ENCODE data around the gene FAM240A. TPM values are rescaled to one million over a fixed set of nuclear protein-coding genes. Genes with fewer than 3 reads are reported as not detected.

The FAM240A gene
- total and polyA plus RNA-seq, 2 donors (not counting 3 experiments of a cell fraction or from before 2014, with no cell fraction given) = not detected

DNA sequence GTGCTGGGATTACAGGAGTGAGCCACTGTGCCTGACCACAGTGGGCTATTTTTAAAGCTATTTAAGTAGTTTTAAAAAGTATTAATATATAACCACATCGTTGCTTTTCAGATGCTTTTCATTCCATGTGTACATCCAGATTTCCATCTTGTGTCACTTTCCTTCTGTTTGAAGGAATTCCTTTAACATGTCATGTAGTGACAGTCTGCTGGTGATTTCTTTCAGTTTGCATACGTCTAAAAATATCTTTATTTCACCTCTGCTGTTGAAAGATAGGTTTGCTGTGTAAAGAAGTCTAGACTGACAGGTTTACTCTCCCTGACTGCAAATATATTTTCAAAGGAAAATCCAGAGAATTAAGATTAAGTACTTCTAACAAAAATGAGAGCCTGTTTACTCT is 12.2 kb downstream of the FAM240A start:
- Histone ChIP-seq H2AFZ (ENCODE audit: low read depth, low read length) (no peak overlapping the region), H3K27me3 (ENCODE audit: control insufficient read depth in 2 of 2, insufficient read depth in 2 of 2, low read length in 2 of 2) (peaks cover 9 to 15% of the 10 kb centered on the region in 2 experiments), H3K4me1 (ENCODE audit: control insufficient read depth, extremely low read depth, insufficient read depth, low read length) (peaks cover 1% of the 10 kb centered on the region), H3K9me3 (replicated peaks; ENCODE audit: control insufficient read depth, insufficient read depth, low read length) (no peaks in the 10 kb centered on the region), H3K36me3 (ENCODE audit: control insufficient read depth in 2 of 2, extremely low read depth in 1 of 2, insufficient read depth in 2 of 2, low read length in 2 of 2) (no peaks in the 10 kb centered on the region), H4K20me1 (replicated peaks; ENCODE audit: control insufficient read depth, extremely low read depth, insufficient read depth, low read length) (no peaks in the 10 kb centered on the region), H3K27ac (ENCODE audit: insufficient read depth, low read depth, low read length) (no peak overlapping the region), H3K4me2 (ENCODE audit: insufficient read depth, low read length) (no peak overlapping the region), H3K9me1 (replicated peaks; ENCODE audit: control insufficient read depth, extremely low read depth, insufficient read depth, low read length) (no peaks in the 10 kb centered on the region), H3K79me2 (ENCODE audit: control insufficient read depth, insufficient read depth, low read length) (no peaks in the 10 kb centered on the region), H3K9ac (replicated peaks; ENCODE audit: extremely low read depth, insufficient read depth, low read length) (no peak overlapping the region), H3K4me3 (replicated peaks in 1 of 3; ENCODE audit: insufficient read depth in 1 of 3, low read depth in 1 of 3, low read length in 3 of 3) (no peak overlapping the region)
- FAIRE-seq (no peak), DNase-seq (ENCODE audit: low read depth, low spot score) (no peak)
- TF ChIP-seq POLR2A (IDR thresholded peaks at IDR 0.05; ENCODE audit: low read depth, low read length) = no peak
- dilution Hi-C loops (cut with MboI; ENCODE audit: extremely low pct_ligation_motif_present, low sequenced_read_pairs) = no loop called here
- ChIA-PET CTCF (interaction anchor here (2.2 kb wide), 1 partner anchor 136 kb away, joined by 15 read pairs; no protein-coding TSS in a partner anchor), POLR2A (no interaction called here)
- BruUV-seq (replicated peaks) = no TSS peak
- intact Hi-C loops (cut with micrococcal nuclease) = no loop called here

DNA sequence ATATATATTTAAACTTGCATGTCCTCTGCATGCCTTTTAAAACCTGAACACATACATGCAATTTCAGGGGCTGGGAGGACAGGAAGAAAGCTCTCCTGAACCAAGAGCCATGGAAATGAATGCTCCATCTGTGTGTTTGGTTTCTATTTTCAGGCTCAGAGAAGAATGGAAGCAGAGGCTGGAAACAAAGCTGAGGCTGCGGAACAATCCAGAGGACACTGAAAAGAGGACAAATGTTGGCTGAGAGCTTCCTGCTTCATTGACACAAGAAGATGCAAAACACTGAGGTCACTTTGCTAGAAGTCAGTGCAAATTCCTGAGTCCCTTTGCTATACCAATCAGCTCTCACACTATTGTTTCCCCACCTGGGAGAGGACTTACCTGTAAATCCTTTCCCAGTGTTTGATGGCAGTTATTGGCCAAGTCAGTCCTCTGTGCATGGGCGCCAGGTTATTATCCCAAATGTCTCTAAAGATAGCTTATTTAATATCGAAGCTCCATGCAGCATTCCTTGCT is 12.7 kb downstream of the FAM240A start:
- Histone ChIP-seq H3K27me3 (ENCODE audit: control insufficient read depth in 2 of 2, insufficient read depth in 2 of 2, low read length in 2 of 2) (peaks cover 6 to 15% of the 10 kb centered on the region in 2 experiments), H3K27ac (ENCODE audit: insufficient read depth, low read depth, low read length) (no peak overlapping the region), H2AFZ (ENCODE audit: low read depth, low read length) (no peak overlapping the region), H3K9me3 (replicated peaks; ENCODE audit: control insufficient read depth, insufficient read depth, low read length) (no peaks in the 10 kb centered on the region), H3K36me3 (ENCODE audit: control insufficient read depth in 2 of 2, extremely low read depth in 1 of 2, insufficient read depth in 2 of 2, low read length in 2 of 2) (no peaks in the 10 kb centered on the region), H3K4me1 (ENCODE audit: control insufficient read depth, extremely low read depth, insufficient read depth, low read length) (peaks cover 6% of the 10 kb centered on the region), H4K20me1 (replicated peaks; ENCODE audit: control insufficient read depth, extremely low read depth, insufficient read depth, low read length) (no peaks in the 10 kb centered on the region), H3K9me1 (replicated peaks; ENCODE audit: control insufficient read depth, extremely low read depth, insufficient read depth, low read length) (no peaks in the 10 kb centered on the region), H3K4me2 (ENCODE audit: insufficient read depth, low read length) (no peak overlapping the region), H3K4me3 (replicated peaks in 1 of 3; ENCODE audit: insufficient read depth in 1 of 3, low read depth in 1 of 3, low read length in 3 of 3) (no peak overlapping the region), H3K9ac (replicated peaks; ENCODE audit: extremely low read depth, insufficient read depth, low read length) (no peak overlapping the region), H3K79me2 (ENCODE audit: control insufficient read depth, insufficient read depth, low read length) (no peaks in the 10 kb centered on the region)
- DNase-seq (ENCODE audit: low read depth, low spot score) (no peak), FAIRE-seq (no peak)
- dilution Hi-C loops (cut with MboI; ENCODE audit: extremely low pct_ligation_motif_present, low sequenced_read_pairs) (no loop called here), intact Hi-C loops (cut with micrococcal nuclease) (no loop called here)
- CTCF ChIA-PET = interaction anchor here (2.2 kb wide), 1 partner anchor 136 kb away, joined by 15 read pairs; no protein-coding TSS in a partner anchor
- no peak for TF ChIP-seq POLR2A (IDR thresholded peaks at IDR 0.05; ENCODE audit: low read depth, low read length)
- TF ChIP-seq, protein P1, sequence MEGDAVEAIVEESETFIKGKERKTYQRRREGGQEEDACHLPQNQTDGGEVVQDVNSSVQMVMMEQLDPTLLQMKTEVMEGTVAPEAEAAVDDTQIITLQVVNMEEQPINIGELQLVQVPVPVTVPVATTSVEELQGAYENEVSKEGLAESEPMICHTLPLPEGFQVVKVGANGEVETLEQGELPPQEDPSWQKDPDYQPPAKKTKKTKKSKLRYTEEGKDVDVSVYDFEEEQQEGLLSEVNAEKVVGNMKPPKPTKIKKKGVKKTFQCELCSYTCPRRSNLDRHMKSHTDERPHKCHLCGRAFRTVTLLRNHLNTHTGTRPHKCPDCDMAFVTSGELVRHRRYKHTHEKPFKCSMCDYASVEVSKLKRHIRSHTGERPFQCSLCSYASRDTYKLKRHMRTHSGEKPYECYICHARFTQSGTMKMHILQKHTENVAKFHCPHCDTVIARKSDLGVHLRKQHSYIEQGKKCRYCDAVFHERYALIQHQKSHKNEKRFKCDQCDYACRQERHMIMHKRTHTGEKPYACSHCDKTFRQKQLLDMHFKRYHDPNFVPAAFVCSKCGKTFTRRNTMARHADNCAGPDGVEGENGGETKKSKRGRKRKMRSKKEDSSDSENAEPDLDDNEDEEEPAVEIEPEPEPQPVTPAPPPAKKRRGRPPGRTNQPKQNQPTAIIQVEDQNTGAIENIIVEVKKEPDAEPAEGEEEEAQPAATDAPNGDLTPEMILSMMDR (IDR thresholded peaks at IDR 0.05; ENCODE audit: extremely low read depth in 1 of 2, insufficient read depth in 1 of 2, low read depth in 1 of 2, low read length in 2 of 2) = no peak
- TF ChIP-seq FOS (IDR thresholded peaks at IDR 0.05; ENCODE audit: borderline replicate concordance, insufficient read depth, low read length) = no peak
- no peak for TF ChIP-seq GATA2 (IDR thresholded peaks at IDR 0.05; ENCODE audit: insufficient read depth, insufficient read length, low read depth, low read length)
- TF ChIP-seq MYC (IDR thresholded peaks at IDR 0.05; ENCODE audit: low read depth, low read length) = no peak
- TF ChIP-seq, protein P2, sequence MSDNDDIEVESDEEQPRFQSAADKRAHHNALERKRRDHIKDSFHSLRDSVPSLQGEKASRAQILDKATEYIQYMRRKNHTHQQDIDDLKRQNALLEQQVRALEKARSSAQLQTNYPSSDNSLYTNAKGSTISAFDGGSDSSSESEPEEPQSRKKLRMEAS (IDR thresholded peaks at IDR 0.05; ENCODE audit: insufficient read depth, insufficient read length) = no peak
- TF ChIP-seq POLR2AphosphoS5 (IDR thresholded peaks at IDR 0.05; ENCODE audit: insufficient read depth, low read depth, low read length) = no peak
- no peak for TF ChIP-seq JUN (IDR thresholded peaks at IDR 0.05; ENCODE audit: borderline replicate concordance, insufficient read depth, insufficient read length, low read depth)
- TF ChIP-seq EZH2 (IDR thresholded peaks at IDR 0.05; ENCODE audit: borderline replicate concordance, low read depth, low read length, severe bottlenecking) = no peak
- BruUV-seq (replicated peaks) = no TSS peak
- POLR2A ChIA-PET = no interaction called here

All from endothelial cell of umbilical vein (primary cell).